Activated B cell treated with CpG ODN at 0.5 μM for 24 hours (primary cell): Measurements from ENCODE around the gene HDAC4. TPM values are rescaled to one million over a fixed set of nuclear protein-coding genes. Genes with fewer than 3 reads are reported as not detected.

Experiments
- ATAC-seq: fragments of 200-7000 bp; cut with Tn5 transposase; one replicate; pipeline ENCODE4 v1.10.0; 2021; ENCODE audit warnings: low read depth, mild to moderate bottlenecking, moderate library complexity
- CTCF ChIA-PET: fragments of 350-600 bp; sonication (Branson Sonifier 250); formaldehyde crosslinking; loops from one replicate; lab custom pipeline; 2021; ENCODE audit warnings: antibody characterized with exemption; lab: Charles Lee
- POLR2A ChIA-PET: fragments of 350-600 bp; sonication (Branson Sonifier 250); formaldehyde crosslinking; loops from one replicate; lab custom pipeline; 2021; ENCODE audit warnings: antibody characterized with exemption; lab: Charles Lee
- DNase-seq: peaks from one replicate; pipeline ENCODE4 v3.0.0; 2022
- H3K27ac Mint-ChIP-seq: one replicate; pipeline ENCODE4 v1.8.0; 2020; ENCODE audit warnings: mixed read lengths
- H3K27me3 Mint-ChIP-seq: one replicate; pipeline ENCODE4 v1.8.0; 2021; ENCODE audit warnings: mixed read lengths
- H3K36me3 Mint-ChIP-seq: one replicate; pipeline ENCODE4 v1.8.0; 2021; ENCODE audit warnings: low read depth, mixed read lengths
- H3K4me1 Mint-ChIP-seq: one replicate; pipeline ENCODE4 v1.8.0; 2021; ENCODE audit warnings: mixed read lengths
- H3K4me3 Mint-ChIP-seq: one replicate; pipeline ENCODE4 v1.8.0; 2020; ENCODE audit warnings: mild to moderate bottlenecking, mixed read lengths
- H3K9me3 Mint-ChIP-seq: one replicate; pipeline ENCODE4 v1.8.0; 2020; ENCODE audit warnings: mixed read lengths
- CTCF ChIP-seq: fragments of 200-600 bp; IDR thresholded peaks from one replicate; pipeline ENCODE4 v1.8.0; 2022; ENCODE audit warnings: antibody characterized with exemption, mild to moderate bottlenecking
- intact Hi-C: fragments of 100-400 bp; cut with micrococcal nuclease; formaldehyde crosslinking; loops from one replicate; pipeline ENCODE4 v1.15.1; 2024
- total RNA-seq: library from RNA; stranded (reverse); gene quantifications from 2 replicates; pipeline ENCODE4 v1.2.3, GENCODE V29; 2022

HDAC4 gene
- total RNA-seq, 1 donor from 2014 or later = 31.9 TPM

GRCh38 chr2:239274391-239275043 lies 126.3 kb downstream of the HDAC4 start:
- Mint-ChIP-seq H3K27me3 (peaks cover 55% of the 10 kb centered on the region), H3K4me3 (no peak overlapping the region), H3K27ac (no peak overlapping the region), H3K36me3 (no peaks in the 10 kb centered on the region), H3K4me1 (peaks cover 19% of the 10 kb centered on the region), H3K9me3 (no peaks in the 10 kb centered on the region)
- no peak for ATAC-seq
- CTCF ChIA-PET = interaction anchor here (1.3 kb wide), 1 partner anchor 19 kb away, joined by 3 read pairs; no protein-coding TSS in a partner anchor
- DNase-seq = peak; percentile 10
- intact Hi-C loops = loop anchor here (1.0 kb wide), 2 partner anchors 20 to 95 kb away; no protein-coding TSS in a partner anchor
- TF ChIP-seq CTCF = no peak
- POLR2A ChIA-PET = interaction anchor here (1.0 to 1.8 kb wide), 2 partner anchors 107 to 126 kb away, joined by 6 to 7 read pairs; partner anchors contain the start of gene HDAC4

GRCh38 chr2:239273280-239274234 lies 127.3 kb downstream of the HDAC4 start:
- TF ChIP-seq CTCF = no peak
- Mint-ChIP-seq H3K36me3 (no peaks in the 10 kb centered on the region), H3K9me3 (no peaks in the 10 kb centered on the region), H3K27me3 (peaks cover 59% of the 10 kb centered on the region), H3K4me3 (no peak overlapping the region), H3K27ac (no peak overlapping the region), H3K4me1 (peaks cover 29% of the 10 kb centered on the region)
- ChIA-PET POLR2A (interaction anchor here (1.6 kb wide), 1 partner anchor 128 kb away, joined by 3 read pairs; the partner anchor contains the start of gene HDAC4), CTCF (interaction anchor here (0.8 to 1.3 kb wide), 3 partner anchors 20 to 130 kb away, joined by 3 read pairs; no protein-coding TSS in a partner anchor)
- ATAC-seq = no peak
- DNase-seq = no peak
- intact Hi-C loops = no loop called here

- Mint-ChIP-seq H3K36me3 (no peaks in the 10 kb centered on the region), H3K9me3 (no peaks in the 10 kb centered on the region), H3K4me3 (no peak overlapping the region), H3K27ac (no peak overlapping the region), H3K4me1 (peaks cover 38% of the 10 kb centered on the region), H3K27me3 (peaks cover 60% of the 10 kb centered on the region)
- TF ChIP-seq CTCF = no peak
- no peak for ATAC-seq
- no peak for DNase-seq
- intact Hi-C loops = no loop called here
- CTCF ChIA-PET = interaction anchor here (1.0 kb wide), 1 partner anchor 97 kb away, joined by 3 read pairs; no protein-coding TSS in a partner anchor
- POLR2A ChIA-PET = interaction anchor here (1.6 kb wide), 1 partner anchor 128 kb away, joined by 3 read pairs; the partner anchor contains the start of gene HDAC4
Observed at GRCh38 chr2:239272626-239273025, 128.2 kb downstream of the HDAC4 start.

GRCh38 chr2:239271882-239272281 lies 128.9 kb downstream of the HDAC4 start:
- ChIA-PET CTCF (no interaction called here), POLR2A (no interaction called here)
- H3K27ac Mint-ChIP-seq = no peak overlapping the region
- no peak overlapping the region for H3K4me3 Mint-ChIP-seq
- H3K27me3 Mint-ChIP-seq = peaks cover 58% of the 10 kb centered on the region
- no peak for TF ChIP-seq CTCF
- DNase-seq (no peak), ATAC-seq (no peak)
- intact Hi-C loops = no loop called here
- no peaks in the 10 kb centered on the region for H3K9me3 Mint-ChIP-seq
- no peaks in the 10 kb centered on the region for H3K36me3 Mint-ChIP-seq
- peaks cover 46% of the 10 kb centered on the region for H3K4me1 Mint-ChIP-seq
